Epithelial cell of proximal tubule (primary cell): ENCODE data around the gene KRTAP10-10. TPM values are rescaled to one million over a fixed set of nuclear protein-coding genes. Genes with fewer than 3 reads are reported as not detected.
"Not testable (repeated sequence)": the region's sequence is repeated elsewhere in the genome, so short reads cannot be mapped to it uniquely, and the experiment has no call there.

Source experiments
- DNase-seq: peaks from one replicate; pipeline ENCODE4 v3.0.0-alpha.2; 2011; ENCODE audit warnings: low read depth
- H3K4me3 ChIP-seq: 2 replicates; pipeline ENCODE4 v1.5.1; 2011; ENCODE audit warnings: low read depth, mild to moderate bottlenecking, low read length
- CTCF ChIP-seq: conservative IDR thresholded peaks from 2 replicates; pipeline ENCODE4 v1.5.1; 2012; ENCODE audit warnings: low read depth, mild to moderate bottlenecking, low read length
- total RNA-seq: library from RNA; depleted of rRNA; stranded (reverse); fragments of >200 nt; gene quantifications from 2 replicates; pipeline ENCODE4 v1.2.3, GENCODE V29; 2015

The KRTAP10-10 gene
- total RNA-seq, 1 donor from 2014 or later = not detected

- no peak for TF ChIP-seq CTCF
- no peak for DNase-seq
Measured at GRCh38 chr21:44593598-44594405, 43.4 kb upstream of the KRTAP10-10 start.

GRCh38 chr21:44594406-44594916 is 42.7 kb upstream of the KRTAP10-10 start:
- H3K4me3 ChIP-seq = no peak overlapping the region
- TF ChIP-seq CTCF = no peak
- DNase-seq = no peak

More at GRCh38 chr21:44593598-44594405, 43.4 kb upstream of the KRTAP10-10 start:
- no peak overlapping the region for H3K4me3 ChIP-seq

- no peak for TF ChIP-seq CTCF
- DNase-seq = no peak
- no peak overlapping the region for H3K4me3 ChIP-seq
Measured at GRCh38 chr21:44595524-44595923, 41.6 kb upstream of the KRTAP10-10 start.

- no peak overlapping the region for H3K4me3 ChIP-seq
- DNase-seq = no peak
- no peak for TF ChIP-seq CTCF
Measured at GRCh38 chr21:44596068-44596725, 41.0 kb upstream of the KRTAP10-10 start.

GRCh38 chr21:44598061-44598460 is 39.1 kb upstream of the KRTAP10-10 start:
- DNase-seq = no peak
- H3K4me3 ChIP-seq = no peak overlapping the region
- no peak for TF ChIP-seq CTCF

- no peak for DNase-seq
- H3K4me3 ChIP-seq = no peak overlapping the region
- no peak for TF ChIP-seq CTCF
Measured at GRCh38 chr21:44599264-44600029, 37.7 kb upstream of the KRTAP10-10 start.

GRCh38 chr21:44600118-44600978 is 36.8 kb upstream of the KRTAP10-10 start, which contains the start of gene KRTAP10-7:
Gene KRTAP10-7, plus strand, starts transcription at chr21:44600597. Its CDS starts 25 bp downstream, at chr21:44600622.
- DNase-seq = not testable (repeated sequence)

GRCh38 chr21:44601091-44601490 is 36.1 kb upstream of the KRTAP10-10 start:
- H3K4me3 ChIP-seq, DNase-seq: not testable (repeated sequence)

More at GRCh38 chr21:44600118-44600978, 36.8 kb upstream of the KRTAP10-10 start, which contains the start of gene KRTAP10-7:
- not testable (repeated sequence) for H3K4me3 ChIP-seq
